ENCODE results near the gene IVL. TPM values are rescaled to one million over a fixed set of nuclear protein-coding genes. Genes with fewer than 3 reads are reported as not detected.

IVL gene
- total RNA-seq, 6 experiments from 2014 or later = not detected

GRCh38 chr1:152957561-152957960 is 49.2 kb downstream of the IVL start:
- no peak for DNase-seq
- H3K9me3 Mint-ChIP-seq = peaks cover 6% of the 10 kb centered on the region
- H3K27me3 Mint-ChIP-seq (ENCODE audit: insufficient read depth) = peaks cover 4% of the 10 kb centered on the region
- peaks cover 4% of the 10 kb centered on the region; the same call in 1 of the 2 replicates for H3K4me1 Mint-ChIP-seq (ENCODE audit: low read depth)
- TF ChIP-seq CTCF (IDR thresholded peaks at IDR 0.05) = no peak
- no peaks in the 10 kb centered on the region for H3K36me3 Mint-ChIP-seq (ENCODE audit: low read depth)
- no peak overlapping the region for H3K27ac Mint-ChIP-seq
- H3K4me3 Mint-ChIP-seq = no peak overlapping the region

- H3K4me1 Mint-ChIP-seq (ENCODE audit: low read depth) = peaks cover 4% of the 10 kb centered on the region; the same call in 1 of the 2 replicates
- H3K36me3 Mint-ChIP-seq (ENCODE audit: low read depth) = no peaks in the 10 kb centered on the region; the same call in 1 of the 2 replicates
- no peak for DNase-seq
- no peak overlapping the region for H3K27ac Mint-ChIP-seq
- H3K4me3 Mint-ChIP-seq = no peak overlapping the region
- peaks cover 2% of the 10 kb centered on the region for H3K27me3 Mint-ChIP-seq (ENCODE audit: insufficient read depth)
- no peak for TF ChIP-seq CTCF (IDR thresholded peaks at IDR 0.05)
- H3K9me3 Mint-ChIP-seq = peaks cover 2% of the 10 kb centered on the region
Observed at GRCh38 chr1:152959273-152959672, 50.9 kb downstream of the IVL start.

GRCh38 chr1:152959801-152960451 is 51.6 kb downstream of the IVL start:
- Mint-ChIP-seq H3K9me3 (no peaks in the 10 kb centered on the region; the same call in 1 of the 2 replicates), H3K4me3 (no peak overlapping the region)

GRCh38 chr1:152960452-152961044 is 52.2 kb downstream of the IVL start:
- Mint-ChIP-seq H3K27me3 (ENCODE audit: insufficient read depth) (peaks cover 3% of the 10 kb centered on the region), H3K4me1 (ENCODE audit: low read depth) (no peaks in the 10 kb centered on the region), H3K27ac (no peak overlapping the region), H3K9me3 (no peaks in the 10 kb centered on the region; the same call in 1 of the 2 replicates), H3K4me3 (no peak overlapping the region), H3K36me3 (ENCODE audit: low read depth) (no peaks in the 10 kb centered on the region; the same call in 1 of the 2 replicates)
- TF ChIP-seq CTCF (IDR thresholded peaks at IDR 0.05) = no peak
- no peak for DNase-seq

More at GRCh38 chr1:152959801-152960451, 51.6 kb downstream of the IVL start:
- Mint-ChIP-seq H3K27me3 (ENCODE audit: insufficient read depth) (peaks cover 3% of the 10 kb centered on the region), H3K27ac (no peak overlapping the region), H3K36me3 (ENCODE audit: low read depth) (no peaks in the 10 kb centered on the region; the same call in 1 of the 2 replicates), H3K4me1 (ENCODE audit: low read depth) (no peaks in the 10 kb centered on the region)
- TF ChIP-seq CTCF (IDR thresholded peaks at IDR 0.05) = no peak
- no peak for DNase-seq

Other genes starting within 250 kb of the IVL start
- gene LCE2D, start 245.2 kb upstream of the IVL start, total RNA-seq (2021; fragmentation: NEBNext Ultra II Directional; extraction: Animal tissue kit (Norgen Biotek cat#: 25700)) = not detected
- gene LCE2C, start 233.3 kb upstream of the IVL start, total RNA-seq (2021; fragmentation: NEBNext Ultra II Directional; extraction: Animal tissue kit (Norgen Biotek cat#: 25700)) = not detected
- gene LCE2B, start 222.4 kb upstream of the IVL start, total RNA-seq (2021; fragmentation: NEBNext Ultra II Directional; extraction: Animal tissue kit (Norgen Biotek cat#: 25700)) = not detected
- gene LCE2A, start 210.2 kb upstream of the IVL start, total RNA-seq (2021; fragmentation: NEBNext Ultra II Directional; extraction: Animal tissue kit (Norgen Biotek cat#: 25700)) = 10 to 100 TPM in 2 of 6 experiments, 1 to 10 TPM in 4; 2.1 to 21.0 (median 3.2) TPM
- under 1 TPM in 1 of 6 experiments, not detected in 5; 0.31 TPM for gene LCE4A, start 200.4 kb upstream of the IVL start, total RNA-seq (2021; fragmentation: NEBNext Ultra II Directional; extraction: Animal tissue kit (Norgen Biotek cat#: 25700))
- gene KPRP, start 150.5 kb upstream of the IVL start, total RNA-seq (2021; fragmentation: NEBNext Ultra II Directional; extraction: Animal tissue kit (Norgen Biotek cat#: 25700)) = not detected
- gene LCE1F, start 133.4 kb upstream of the IVL start, total RNA-seq (2021; fragmentation: NEBNext Ultra II Directional; extraction: Animal tissue kit (Norgen Biotek cat#: 25700)) = not detected
- not detected for gene LCE1E, start 122.3 kb upstream of the IVL start, total RNA-seq (2021; fragmentation: NEBNext Ultra II Directional; extraction: Animal tissue kit (Norgen Biotek cat#: 25700))
- not detected for gene LCE1D, start 111.8 kb upstream of the IVL start, total RNA-seq (2021; fragmentation: NEBNext Ultra II Directional; extraction: Animal tissue kit (Norgen Biotek cat#: 25700))
- gene LCE1C, start 101.9 kb upstream of the IVL start, total RNA-seq (2021; fragmentation: NEBNext Ultra II Directional; extraction: Animal tissue kit (Norgen Biotek cat#: 25700)) = not detected
- gene LCE1B, start 96.6 kb upstream of the IVL start, total RNA-seq (2021; fragmentation: NEBNext Ultra II Directional; extraction: Animal tissue kit (Norgen Biotek cat#: 25700)) = not detected
- not detected for gene LCE1A, start 81.1 kb upstream of the IVL start, total RNA-seq (2021; fragmentation: NEBNext Ultra II Directional; extraction: Animal tissue kit (Norgen Biotek cat#: 25700))
- not detected for gene LCE6A, start 65.7 kb upstream of the IVL start, total RNA-seq (2021; fragmentation: NEBNext Ultra II Directional; extraction: Animal tissue kit (Norgen Biotek cat#: 25700))
- gene LCE7A, start 48.5 kb upstream of the IVL start, total RNA-seq (2021; fragmentation: NEBNext Ultra II Directional; extraction: Animal tissue kit (Norgen Biotek cat#: 25700)) = not detected
- not detected for gene SMCP, start 30.2 kb upstream of the IVL start, total RNA-seq (2021; fragmentation: NEBNext Ultra II Directional; extraction: Animal tissue kit (Norgen Biotek cat#: 25700))
- gene SPRR5, start 38.7 kb downstream of the IVL start, total RNA-seq (2021; fragmentation: NEBNext Ultra II Directional; extraction: Animal tissue kit (Norgen Biotek cat#: 25700)) = not detected
- gene SPRR4, start 62.1 kb downstream of the IVL start, total RNA-seq (2021; fragmentation: NEBNext Ultra II Directional; extraction: Animal tissue kit (Norgen Biotek cat#: 25700)) = not detected
- not detected for gene SPRR1A, start 75.5 kb downstream of the IVL start, total RNA-seq (2021; fragmentation: NEBNext Ultra II Directional; extraction: Animal tissue kit (Norgen Biotek cat#: 25700))
- gene SPRR3, start 93.2 kb downstream of the IVL start, total RNA-seq (2021; fragmentation: NEBNext Ultra II Directional; extraction: Animal tissue kit (Norgen Biotek cat#: 25700)) = not detected
- not detected for gene SPRR1B, start 122.7 kb downstream of the IVL start, total RNA-seq (2021; fragmentation: NEBNext Ultra II Directional; extraction: Animal tissue kit (Norgen Biotek cat#: 25700))
- gene SPRR2D, start 132.6 kb downstream of the IVL start, total RNA-seq (2021; fragmentation: NEBNext Ultra II Directional; extraction: Animal tissue kit (Norgen Biotek cat#: 25700)) = not detected
- not detected for gene SPRR2A, start 149.0 kb downstream of the IVL start, total RNA-seq (2021; fragmentation: NEBNext Ultra II Directional; extraction: Animal tissue kit (Norgen Biotek cat#: 25700))
- gene SPRR2B, start 163.1 kb downstream of the IVL start, total RNA-seq (2021; fragmentation: NEBNext Ultra II Directional; extraction: Animal tissue kit (Norgen Biotek cat#: 25700)) = not detected
- not detected for gene SPRR2E, start 186.0 kb downstream of the IVL start, total RNA-seq (2021; fragmentation: NEBNext Ultra II Directional; extraction: Animal tissue kit (Norgen Biotek cat#: 25700))
- not detected for gene SPRR2F, start 205.0 kb downstream of the IVL start, total RNA-seq (2021; fragmentation: NEBNext Ultra II Directional; extraction: Animal tissue kit (Norgen Biotek cat#: 25700))
- gene SPRR2G, start 242.3 kb downstream of the IVL start, total RNA-seq (2021; fragmentation: NEBNext Ultra II Directional; extraction: Animal tissue kit (Norgen Biotek cat#: 25700)) = not detected